GM13977 (cell line): ENCODE data around the gene HPCAL1.
A peak's percentile ranks its signal among the peaks of the same experiment; 100 is the strongest.
"Not testable (repeated sequence)": the region's sequence is repeated elsewhere in the genome, so short reads cannot be mapped to it uniquely, and the experiment has no call there.

Experiments used
- DNase-seq: peaks from one replicate; pipeline ENCODE4 v3.0.0; 2012; ENCODE audit warnings: low spot score
- in situ Hi-C: fragments of 300-500 bp; cut with MboI; formaldehyde crosslinking; loops from one replicate; pipeline ENCODE4 v1.12.0; 2022; ENCODE audit warnings: low sequenced_read_pairs, low pct_unique_long_range_greater_than_20kb, mixed read lengths, inconsistent platforms; ENCODE audit not compliant: unreplicated experiment
- TF ChIP-seq, protein P1 (sequence below): IDR thresholded peaks from 2 replicates; pipeline ENCODE4 v1.5.1; 2012; ENCODE audit warnings: mild to moderate bottlenecking, control low read depth; ENCODE audit not compliant: insufficient read depth; ENCODE audit errors: extremely low read depth, missing control alignments

HPCAL1 gene

DNA sequence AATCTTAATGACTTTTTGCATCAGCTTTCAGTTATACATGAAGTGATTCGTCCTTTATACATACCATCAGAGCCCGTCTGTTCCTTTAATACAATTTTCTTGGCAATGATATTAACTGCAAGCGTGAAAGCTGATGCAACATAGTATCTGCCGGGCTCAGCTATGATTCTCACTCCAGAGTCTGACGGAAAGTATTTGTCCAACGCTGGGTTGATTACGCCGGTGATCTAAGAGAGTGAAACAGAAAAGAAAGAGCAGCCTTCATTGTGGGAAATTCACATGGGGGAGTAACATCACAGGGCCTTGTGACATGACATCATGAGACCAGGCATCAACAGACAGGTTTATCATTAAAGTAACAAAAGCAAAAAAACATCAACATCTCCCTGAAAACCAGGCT is 139.2 kb downstream of the HPCAL1 start:
- no peak for DNase-seq
- TF ChIP-seq, protein P1, sequence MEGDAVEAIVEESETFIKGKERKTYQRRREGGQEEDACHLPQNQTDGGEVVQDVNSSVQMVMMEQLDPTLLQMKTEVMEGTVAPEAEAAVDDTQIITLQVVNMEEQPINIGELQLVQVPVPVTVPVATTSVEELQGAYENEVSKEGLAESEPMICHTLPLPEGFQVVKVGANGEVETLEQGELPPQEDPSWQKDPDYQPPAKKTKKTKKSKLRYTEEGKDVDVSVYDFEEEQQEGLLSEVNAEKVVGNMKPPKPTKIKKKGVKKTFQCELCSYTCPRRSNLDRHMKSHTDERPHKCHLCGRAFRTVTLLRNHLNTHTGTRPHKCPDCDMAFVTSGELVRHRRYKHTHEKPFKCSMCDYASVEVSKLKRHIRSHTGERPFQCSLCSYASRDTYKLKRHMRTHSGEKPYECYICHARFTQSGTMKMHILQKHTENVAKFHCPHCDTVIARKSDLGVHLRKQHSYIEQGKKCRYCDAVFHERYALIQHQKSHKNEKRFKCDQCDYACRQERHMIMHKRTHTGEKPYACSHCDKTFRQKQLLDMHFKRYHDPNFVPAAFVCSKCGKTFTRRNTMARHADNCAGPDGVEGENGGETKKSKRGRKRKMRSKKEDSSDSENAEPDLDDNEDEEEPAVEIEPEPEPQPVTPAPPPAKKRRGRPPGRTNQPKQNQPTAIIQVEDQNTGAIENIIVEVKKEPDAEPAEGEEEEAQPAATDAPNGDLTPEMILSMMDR, result no peak
- in situ Hi-C loops, result no loop called here

DNA sequence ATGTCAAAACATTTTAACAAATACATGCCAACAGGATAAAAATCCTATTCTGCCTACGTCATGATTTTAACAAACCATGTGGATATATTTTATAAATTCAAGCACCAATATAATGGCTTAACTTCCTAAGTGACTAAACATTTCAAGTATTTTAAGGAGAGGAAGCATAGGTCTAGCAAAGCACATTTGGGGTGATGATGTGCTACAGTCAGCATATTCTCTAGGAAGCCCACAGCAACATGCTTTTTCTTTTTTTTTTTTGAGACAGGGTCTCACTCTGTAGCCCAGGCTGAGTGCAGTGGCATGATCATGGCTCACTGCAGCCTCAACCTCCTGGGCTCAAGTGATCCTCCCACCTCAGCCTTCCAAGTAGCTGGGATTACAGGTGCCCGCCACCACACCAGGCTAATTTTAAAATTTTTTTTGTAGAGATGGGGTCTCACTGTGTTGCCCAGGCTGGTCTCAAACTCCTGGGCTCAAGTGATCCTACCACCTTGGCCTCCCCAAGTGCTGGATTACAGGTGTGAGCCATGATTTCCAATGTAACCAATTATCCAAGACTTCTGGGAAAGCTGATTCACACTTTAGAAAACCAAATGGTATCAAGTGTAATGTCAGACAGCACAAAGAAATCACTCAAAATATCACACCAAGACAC is 139.9 kb downstream of the HPCAL1 start:
- DNase-seq, in situ Hi-C loops: not testable (repeated sequence)

GRCh38 chr2:10444463-10444862 is 141.8 kb downstream of the HPCAL1 start:
- in situ Hi-C loops, result no loop called here
- DNase-seq, result no peak

DNA sequence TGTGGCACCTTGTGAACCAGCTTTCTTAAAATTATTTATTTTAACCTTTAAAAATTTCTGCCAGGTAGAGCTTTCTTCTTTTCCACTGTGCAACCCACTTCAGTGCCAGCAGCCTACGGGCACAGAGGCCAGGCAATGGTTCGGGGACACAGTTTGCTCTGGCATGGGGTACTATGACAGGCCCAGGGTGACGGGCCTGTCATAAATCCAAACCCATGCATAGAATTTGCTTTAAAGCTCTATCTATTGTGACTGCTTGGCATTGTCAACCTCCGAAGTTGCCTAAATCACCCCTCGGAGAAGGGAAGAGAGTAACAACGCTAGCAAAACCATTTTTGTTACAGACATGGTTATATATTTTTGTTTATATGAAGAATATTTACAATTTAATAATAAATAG is 143.9 kb downstream of the HPCAL1 start:
- in situ Hi-C loops, result no loop called here
- no peak for DNase-seq
- TF ChIP-seq, protein P1, result no peak

More at GRCh38 chr2:10444463-10444862, 141.8 kb downstream of the HPCAL1 start:
- TF ChIP-seq, protein P1, result no peak

DNA sequence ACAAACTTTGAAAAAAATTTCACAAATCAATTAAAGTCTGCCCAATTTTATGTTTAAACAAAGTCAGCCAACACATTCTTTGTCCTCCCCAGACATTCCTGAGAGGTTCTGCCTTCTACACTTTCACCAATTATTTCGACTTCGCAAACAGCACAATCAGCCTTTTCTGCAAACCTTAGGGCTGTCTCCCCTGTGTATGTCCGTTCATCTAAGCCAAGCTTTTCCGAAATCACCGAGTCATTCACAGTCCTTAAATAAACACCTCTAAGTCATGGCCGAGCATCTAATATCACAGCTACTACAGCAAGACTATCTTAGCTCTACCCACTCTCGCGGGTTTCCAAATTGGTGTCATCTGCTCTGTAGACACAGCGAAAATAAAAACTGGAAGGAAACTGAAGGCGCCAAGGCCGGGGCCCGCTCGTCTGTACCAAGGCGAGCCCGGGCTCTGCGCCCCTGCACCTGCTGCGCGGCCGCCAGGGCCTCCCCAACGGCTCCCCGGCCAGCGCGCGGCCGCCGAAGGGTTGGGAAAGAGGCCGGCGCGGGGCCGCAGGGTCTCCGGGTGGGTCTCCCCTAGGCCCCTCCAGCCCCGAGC is 144.7 kb downstream of the HPCAL1 start:
- in situ Hi-C loops, result no loop called here
- TF ChIP-seq, protein P1, result no peak
- DNase-seq, result no peak

DNA sequence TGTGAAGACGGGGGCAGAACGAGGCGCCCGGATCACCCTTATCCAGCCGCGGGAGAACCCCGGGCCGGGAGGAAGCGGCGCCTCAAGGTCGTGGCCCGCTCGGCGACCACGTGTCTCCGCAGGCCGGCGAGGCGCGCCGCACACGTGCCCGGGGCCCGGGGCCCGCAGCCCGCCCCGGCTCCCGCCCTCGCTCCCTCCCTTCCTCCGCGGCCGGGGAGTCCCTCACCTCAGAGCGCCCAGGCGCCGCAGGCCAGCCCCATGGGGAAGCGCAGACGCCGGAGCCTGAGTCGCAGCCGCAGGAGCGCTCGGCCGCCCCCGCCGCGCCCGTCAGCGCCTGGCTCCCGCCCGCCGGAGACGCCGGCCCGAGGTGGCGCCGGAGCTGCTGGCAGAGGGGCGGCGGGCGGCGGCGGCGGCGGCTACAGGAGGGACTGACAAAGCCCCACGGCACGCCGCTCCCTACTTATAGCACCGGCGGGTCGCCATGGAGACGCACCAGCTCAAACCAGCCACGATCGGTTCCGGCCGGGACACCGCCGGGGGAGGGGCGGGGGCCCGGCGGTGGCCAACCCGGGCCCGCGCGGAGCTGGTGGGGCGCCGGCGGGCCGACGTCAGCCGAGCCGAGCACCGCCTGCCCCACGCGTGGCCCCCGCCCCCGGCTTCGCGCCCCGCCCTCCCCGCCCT is 145.3 kb downstream of the HPCAL1 start, which contains the start of gene ODC1:
Gene ODC1, minus strand, starts transcription at position 433 of the 681 bp plus-strand sequence. CDS start 3,295 bp downstream, outside the sequence.
- in situ Hi-C loops, result no loop called here
- TF ChIP-seq, protein P1, result no peak
- peak; percentile 99 for DNase-seq
